ENCODE results near the gene OGFOD3. TPM values are rescaled to one million over a fixed set of nuclear protein-coding genes. Genes with fewer than 3 reads are reported as not detected.
"Not testable (repeated sequence)": the region's sequence is repeated elsewhere in the genome, so short reads cannot be mapped to it uniquely, and the experiment has no call there.

Gene OGFOD3
- polyA plus RNA-seq, 4 donors, result 7.8 to 23.8 (median 14.6) TPM

DNA sequence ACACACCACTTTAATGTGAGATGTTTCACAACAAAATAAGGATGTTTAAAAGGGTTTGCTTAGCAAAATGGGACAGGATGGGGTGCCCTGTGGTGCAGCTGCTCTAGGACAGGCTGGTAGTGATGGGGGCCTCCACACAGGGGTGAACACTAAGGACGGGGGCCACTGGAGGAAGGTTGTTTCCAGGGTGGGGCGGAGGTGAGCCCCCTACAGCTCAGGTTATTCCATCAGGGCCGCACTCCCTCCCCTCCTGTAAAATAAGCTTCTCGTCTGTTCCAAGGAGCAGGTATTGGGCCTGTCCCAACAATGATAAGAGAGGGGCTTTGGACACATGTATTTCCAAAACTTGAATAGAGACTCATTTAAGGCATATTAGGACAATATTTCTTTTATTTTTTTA lies 2.1 kb downstream of the OGFOD3 start:
- 94 to 99% (median 98%) methylated on average over 4 of the region's 4 CpGs for WGBS, 3 donors
- Histone ChIP-seq H3K36me3 (ENCODE audit: control insufficient read depth in 3 of 3, insufficient read depth in 2 of 3, low read depth in 1 of 3, low read length in 3 of 3) (peaks cover 0 to 44% (median 1%) of the 10 kb centered on the region in 3 donors), H3K4me1 (ENCODE audit: control insufficient read depth in 3 of 3, insufficient read depth in 2 of 3, low read depth in 1 of 3, low read length in 2 of 3) (peaks cover 0 to 7% (median 0%) of the 10 kb centered on the region in 3 donors), H3K9me3 (ENCODE audit: control insufficient read depth in 2 of 2, insufficient read depth in 1 of 2, low read depth in 1 of 2, low read length in 1 of 2) (no peaks in the 10 kb centered on the region), H3K27ac (ENCODE audit: low read depth in 1 of 3, low read length in 2 of 3) (no peak overlapping the region), H3K27me3 (ENCODE audit: control insufficient read depth in 3 of 3, insufficient read depth in 3 of 3, low read length in 3 of 3) (no peaks in the 10 kb centered on the region), H3K4me3 (ENCODE audit: low read depth in 1 of 3, low read length in 3 of 3) (no peak overlapping the region)
- FAIRE-seq (no peak), DNase-seq (no peak)

DNA sequence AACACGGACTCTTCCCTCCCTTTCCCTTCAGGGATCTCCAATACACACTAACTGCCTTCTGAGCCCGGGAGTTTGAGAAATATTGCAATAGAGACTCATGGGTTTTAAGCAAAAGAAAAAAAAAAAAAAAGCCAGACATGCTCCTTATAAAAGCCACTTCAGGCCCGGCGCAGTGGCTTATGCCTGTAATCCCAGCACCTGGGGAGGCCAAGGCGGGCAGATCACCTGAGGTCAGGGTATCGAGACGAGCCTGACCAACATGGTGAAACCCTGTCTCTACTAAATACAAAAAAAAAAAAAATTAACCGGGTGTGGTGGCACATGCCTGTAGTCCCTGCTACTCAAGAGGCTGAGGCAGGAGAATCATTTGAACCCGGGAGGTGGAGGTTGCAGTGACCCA lies 2.6 kb downstream of the OGFOD3 start:
- H3K27me3 ChIP-seq (ENCODE audit: control insufficient read depth in 3 of 3, insufficient read depth in 3 of 3, low read length in 3 of 3), result no peaks in the 10 kb centered on the region
- FAIRE-seq (no peak), DNase-seq (no peak)
- peaks cover 0 to 41% (median 2%) of the 10 kb centered on the region in 3 donors for H3K36me3 ChIP-seq (ENCODE audit: control insufficient read depth in 3 of 3, insufficient read depth in 2 of 3, low read depth in 1 of 3, low read length in 3 of 3)
- no peaks in the 10 kb centered on the region for H3K9me3 ChIP-seq (ENCODE audit: control insufficient read depth in 2 of 2, insufficient read depth in 1 of 2, low read depth in 1 of 2, low read length in 1 of 2)
- H3K27ac ChIP-seq (ENCODE audit: low read depth in 1 of 3, low read length in 2 of 3), result no peak overlapping the region
- H3K4me3 ChIP-seq (ENCODE audit: low read depth in 1 of 3, low read length in 3 of 3), result no peak overlapping the region
- 90 to 96% (median 96%) methylated on average over 9 of the region's 9 CpGs for WGBS, 3 donors
- peaks cover 0 to 7% (median 0%) of the 10 kb centered on the region in 3 donors for H3K4me1 ChIP-seq (ENCODE audit: control insufficient read depth in 3 of 3, insufficient read depth in 2 of 3, low read depth in 1 of 3, low read length in 2 of 3)

DNA sequence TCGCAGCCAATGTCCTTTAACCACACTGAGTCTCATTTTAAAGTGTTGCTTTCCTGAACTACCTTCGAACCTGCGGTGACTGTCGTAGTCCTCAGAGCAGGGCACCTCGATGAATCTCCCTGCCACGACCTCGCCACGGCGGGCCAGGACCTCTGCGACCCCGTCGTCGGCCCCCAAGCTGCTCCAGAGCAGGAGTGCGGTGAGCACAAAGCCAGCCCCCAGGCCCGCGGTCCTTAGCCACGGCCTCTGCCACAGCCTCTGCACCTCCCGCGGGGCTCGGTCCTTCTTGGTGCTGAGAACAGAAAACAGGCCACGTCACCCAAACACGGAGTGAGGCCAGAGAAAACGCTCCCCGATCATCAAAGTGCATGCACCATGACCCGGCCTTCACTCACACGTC lies 3.0 kb downstream of the OGFOD3 start:
- H3K9me3 ChIP-seq (ENCODE audit: control insufficient read depth in 2 of 2, insufficient read depth in 1 of 2, low read depth in 1 of 2, low read length in 1 of 2), result no peaks in the 10 kb centered on the region
- H3K36me3 ChIP-seq (ENCODE audit: control insufficient read depth in 3 of 3, insufficient read depth in 2 of 3, low read depth in 1 of 3, low read length in 3 of 3), result peaks cover 0 to 38% (median 2%) of the 10 kb centered on the region in 3 donors
- DNase-seq (no peak), FAIRE-seq (no peak)
- no peaks in the 10 kb centered on the region for H3K27me3 ChIP-seq (ENCODE audit: control insufficient read depth in 3 of 3, insufficient read depth in 3 of 3, low read length in 3 of 3)
- WGBS, 3 donors, result 89 to 94% (median 94%) methylated on average over 23 to 26 of the region's 26 CpGs
- H3K4me1 ChIP-seq (ENCODE audit: control insufficient read depth in 3 of 3, insufficient read depth in 2 of 3, low read depth in 1 of 3, low read length in 2 of 3), result peaks cover 0 to 7% (median 0%) of the 10 kb centered on the region in 3 donors
- H3K4me3 ChIP-seq (ENCODE audit: low read depth in 1 of 3, low read length in 3 of 3), result no peak overlapping the region
- no peak overlapping the region for H3K27ac ChIP-seq (ENCODE audit: low read depth in 1 of 3, low read length in 2 of 3)

DNA sequence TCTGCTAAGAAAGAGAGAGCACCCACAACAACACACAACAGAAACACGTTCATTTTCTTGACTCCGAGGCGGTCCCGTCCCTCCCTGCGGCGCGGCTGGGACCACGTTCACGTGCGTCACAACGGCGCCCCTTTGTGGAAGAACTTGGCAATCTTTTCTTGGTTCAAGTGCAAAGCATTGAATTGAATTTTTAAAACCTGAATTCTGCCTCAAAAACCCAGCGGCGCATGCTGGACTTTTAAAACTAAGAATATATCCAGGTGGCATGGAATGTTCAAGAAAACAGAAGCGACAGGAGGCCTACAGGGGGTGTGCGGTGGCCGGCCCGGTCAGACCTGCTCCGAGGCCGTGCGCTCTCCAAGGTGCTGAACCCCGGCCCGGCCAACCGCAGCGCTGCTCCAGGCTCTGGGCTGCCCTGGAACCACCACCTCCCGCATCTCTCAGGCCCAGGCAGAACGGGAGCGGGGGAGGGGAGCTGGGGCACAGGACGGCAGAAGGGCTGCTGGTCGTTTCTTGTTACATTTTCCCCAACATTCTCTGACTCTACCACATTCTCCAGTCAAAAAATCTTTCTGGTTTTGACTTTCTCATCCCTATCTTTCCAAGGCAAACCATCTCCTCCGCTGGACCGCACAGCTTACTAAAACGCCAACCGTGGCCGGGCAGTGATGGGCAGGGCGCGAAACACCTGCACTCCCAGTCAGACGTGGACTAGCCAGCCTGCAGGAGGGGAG lies 3.7 kb downstream of the OGFOD3 start:
- DNase-seq, result peak; percentile 62 to 81
- Histone ChIP-seq H3K9me3 (ENCODE audit: control insufficient read depth in 2 of 2, insufficient read depth in 1 of 2, low read depth in 1 of 2, low read length in 1 of 2) (no peaks in the 10 kb centered on the region), H3K27me3 (ENCODE audit: control insufficient read depth in 3 of 3, insufficient read depth in 3 of 3, low read length in 3 of 3) (no peaks in the 10 kb centered on the region), H3K4me1 (ENCODE audit: control insufficient read depth in 3 of 3, insufficient read depth in 2 of 3, low read depth in 1 of 3, low read length in 2 of 3) (peaks cover 0 to 7% (median 0%) of the 10 kb centered on the region in 3 donors), H3K36me3 (ENCODE audit: control insufficient read depth in 3 of 3, insufficient read depth in 2 of 3, low read depth in 1 of 3, low read length in 3 of 3) (peaks cover 0 to 42% (median 2%) of the 10 kb centered on the region in 3 donors), H3K4me3 (ENCODE audit: low read depth in 1 of 3, low read length in 3 of 3) (no peak overlapping the region), H3K27ac (ENCODE audit: low read depth in 1 of 3, low read length in 2 of 3) (no peak overlapping the region)
- 25 to 28% (median 26%) methylated on average over 38 of the region's 38 CpGs for WGBS, 3 donors
- no peak for FAIRE-seq

DNA sequence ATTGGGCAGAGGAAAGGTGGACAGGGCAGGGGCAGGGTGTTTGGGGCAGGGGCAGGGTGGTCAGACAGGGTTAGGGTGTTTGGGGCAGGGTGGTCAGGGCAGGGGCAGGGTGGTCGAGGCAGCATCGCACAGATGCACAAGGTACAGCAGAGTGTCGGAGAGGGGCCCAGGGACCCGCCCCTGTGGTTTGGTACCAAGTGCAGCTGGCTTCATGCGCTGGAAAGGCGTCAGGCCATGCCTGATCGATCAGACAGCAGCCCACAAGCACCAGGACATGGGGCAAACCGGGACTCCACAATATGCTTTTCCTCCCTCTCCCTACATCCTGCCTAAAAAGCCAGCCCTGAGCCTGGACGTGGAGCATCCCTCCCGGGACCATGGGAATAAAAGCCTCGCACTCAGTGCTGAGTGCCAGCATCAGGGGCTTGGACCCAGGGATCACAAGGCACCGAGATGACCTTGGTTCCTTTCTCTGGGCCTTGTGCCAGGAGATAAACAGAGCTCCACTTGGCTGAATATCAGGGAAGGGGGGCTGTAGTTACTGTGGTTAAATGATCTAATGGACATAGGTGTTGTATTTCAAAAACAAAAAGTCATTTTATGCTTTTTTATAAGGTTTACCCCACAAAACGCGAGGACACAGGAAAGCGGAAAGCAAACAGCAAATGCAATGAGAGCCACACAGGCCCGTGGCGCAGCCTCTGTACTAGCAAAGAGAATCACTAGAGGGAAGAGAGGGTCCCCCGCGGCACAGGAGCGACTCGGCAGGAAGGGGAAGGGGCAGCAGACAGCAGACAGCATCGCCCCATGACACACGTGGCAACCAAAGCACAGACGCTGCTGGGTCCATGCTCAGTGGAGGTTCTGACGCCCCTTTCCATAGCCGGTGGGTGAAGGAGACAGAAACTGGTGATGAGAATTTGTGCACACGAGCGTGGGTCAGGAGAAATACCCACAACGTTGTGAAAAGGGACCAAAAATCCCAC lies 5.6 kb downstream of the OGFOD3 start:
- FAIRE-seq, result no peak

DNA sequence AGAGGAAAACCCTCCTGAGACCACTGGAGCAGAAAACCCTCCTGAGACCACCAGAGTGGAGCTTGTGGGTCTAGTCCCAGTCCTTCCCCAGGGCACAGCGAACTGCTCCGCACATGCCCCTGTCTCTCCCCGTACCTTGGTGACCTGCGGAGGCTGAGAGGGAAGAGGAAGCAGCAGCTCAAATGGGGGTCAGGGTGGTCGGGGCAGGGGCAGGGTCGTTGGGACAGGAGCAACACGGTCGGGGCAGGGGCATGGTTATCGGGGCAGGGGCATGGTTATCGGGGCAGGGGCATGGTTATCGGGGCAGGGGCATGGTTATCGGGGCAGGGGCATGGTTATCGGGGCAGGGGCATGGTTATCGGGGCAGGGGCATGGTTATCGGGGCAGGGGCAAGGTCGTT lies 6.3 kb downstream of the OGFOD3 start:
- peaks cover 0 to 60% (median 7%) of the 10 kb centered on the region in 3 donors for H3K36me3 ChIP-seq (ENCODE audit: control insufficient read depth in 3 of 3, insufficient read depth in 2 of 3, low read depth in 1 of 3, low read length in 3 of 3)
- not testable (repeated sequence) for FAIRE-seq; H3K4me3 ChIP-seq (ENCODE audit: low read depth in 1 of 3, low read length in 3 of 3); H3K27me3 ChIP-seq (ENCODE audit: control insufficient read depth in 3 of 3, insufficient read depth in 3 of 3, low read length in 3 of 3); DNase-seq; H3K4me1 ChIP-seq (ENCODE audit: control insufficient read depth in 3 of 3, insufficient read depth in 2 of 3, low read depth in 1 of 3, low read length in 2 of 3); H3K27ac ChIP-seq (ENCODE audit: low read depth in 1 of 3, low read length in 2 of 3); H3K9me3 ChIP-seq (ENCODE audit: control insufficient read depth in 2 of 2, insufficient read depth in 1 of 2, low read depth in 1 of 2, low read length in 1 of 2)
- WGBS, 3 donors, result 91 to 92% (median 92%) methylated on average over 14 to 16 of the region's 16 CpGs

More for the DNA sequence above, 5.6 kb downstream of the OGFOD3 start:
- no peak overlapping the region for H3K4me3 ChIP-seq (ENCODE audit: low read depth in 1 of 3, low read length in 3 of 3)
- H3K27ac ChIP-seq (ENCODE audit: low read depth in 1 of 3, low read length in 2 of 3), result no peak overlapping the region
- peaks cover 0 to 4% (median 0%) of the 10 kb centered on the region in 3 donors for H3K4me1 ChIP-seq (ENCODE audit: control insufficient read depth in 3 of 3, insufficient read depth in 2 of 3, low read depth in 1 of 3, low read length in 2 of 3)
- no peaks in the 10 kb centered on the region for H3K27me3 ChIP-seq (ENCODE audit: control insufficient read depth in 3 of 3, insufficient read depth in 3 of 3, low read length in 3 of 3)
- no peak for DNase-seq
- peaks cover 0 to 54% (median 7%) of the 10 kb centered on the region in 3 donors for H3K36me3 ChIP-seq (ENCODE audit: control insufficient read depth in 3 of 3, insufficient read depth in 2 of 3, low read depth in 1 of 3, low read length in 3 of 3)
- WGBS, 3 donors, result 74 to 80% (median 75%) methylated on average over 29 of the region's 29 CpGs
- no peaks in the 10 kb centered on the region for H3K9me3 ChIP-seq (ENCODE audit: control insufficient read depth in 2 of 2, insufficient read depth in 1 of 2, low read depth in 1 of 2, low read length in 1 of 2)

DNA sequence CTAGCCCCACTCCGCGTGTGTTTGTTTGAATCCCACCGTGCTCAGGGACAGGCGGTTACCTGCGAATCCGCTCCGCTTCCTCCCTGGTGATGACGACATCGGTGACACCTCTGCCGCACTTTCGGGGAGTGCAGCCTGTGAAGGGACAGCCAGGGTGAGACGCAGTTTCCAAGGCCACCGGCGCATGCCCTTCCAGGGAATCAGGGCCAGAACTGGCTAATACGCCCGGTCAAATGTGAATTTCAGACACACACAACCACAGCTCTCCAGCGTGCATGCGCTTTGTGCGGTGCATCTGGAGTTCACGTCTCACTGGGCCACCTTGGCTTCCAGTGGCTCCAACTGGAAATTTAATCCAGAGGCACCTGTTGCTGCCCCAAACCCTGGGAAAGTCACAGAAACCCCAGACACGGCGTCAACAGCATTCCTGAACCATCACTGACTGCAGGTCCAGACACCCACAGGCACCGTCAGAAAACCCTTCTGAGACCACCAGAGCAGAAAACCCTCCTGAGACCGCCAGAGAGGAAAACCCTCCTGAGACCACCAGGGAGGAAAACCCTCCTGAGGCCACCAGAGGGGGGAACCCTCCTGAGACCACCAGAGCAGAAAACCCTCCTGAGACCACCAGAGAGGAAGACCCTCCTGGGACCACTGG lies 6.9 kb downstream of the OGFOD3 start:
- Histone ChIP-seq H3K9me3 (ENCODE audit: control insufficient read depth in 2 of 2, insufficient read depth in 1 of 2, low read depth in 1 of 2, low read length in 1 of 2) (no peaks in the 10 kb centered on the region), H3K4me3 (ENCODE audit: low read depth in 1 of 3, low read length in 3 of 3) (no peak overlapping the region), H3K27ac (ENCODE audit: low read depth in 1 of 3, low read length in 2 of 3) (no peak overlapping the region), H3K36me3 (ENCODE audit: control insufficient read depth in 3 of 3, insufficient read depth in 2 of 3, low read depth in 1 of 3, low read length in 3 of 3) (peaks cover 0 to 60% (median 7%) of the 10 kb centered on the region in 3 donors), H3K4me1 (ENCODE audit: control insufficient read depth in 3 of 3, insufficient read depth in 2 of 3, low read depth in 1 of 3, low read length in 2 of 3) (peaks cover 0 to 3% (median 0%) of the 10 kb centered on the region in 3 donors), H3K27me3 (ENCODE audit: control insufficient read depth in 3 of 3, insufficient read depth in 3 of 3, low read length in 3 of 3) (no peaks in the 10 kb centered on the region)
- DNase-seq (no peak), FAIRE-seq (no peak)
- 95 to 97% (median 95%) methylated on average over 24 of the region's 24 CpGs for WGBS, 3 donors
